Germinal center (tissue), 1 donor: Measurements from ENCODE around the gene HYAL1.
"Not testable (repeated sequence)": the region's sequence is repeated elsewhere in the genome, so short reads cannot be mapped to it uniquely, and the experiment has no call there.

Source experiments
- DNase-seq: peaks from one replicate; pipeline ENCODE4 v3.0.0; 2012; ENCODE audit warnings: mixed read lengths, low spot score

Gene HYAL1

GRCh38 chr3:50318615-50319014, 15.2 kb upstream of the HYAL1 start:
- DNase-seq, result no peak

- no peak for DNase-seq
Measured at GRCh38 chr3:50318163-50318562, 14.8 kb upstream of the HYAL1 start.

- no peak for DNase-seq
Measured at GRCh38 chr3:50317300-50317699, 13.9 kb upstream of the HYAL1 start.

GRCh38 chr3:50316657-50317242, 13.4 kb upstream of the HYAL1 start:
- no peak for DNase-seq

- no peak for DNase-seq
Measured at GRCh38 chr3:50314816-50315215, 11.4 kb upstream of the HYAL1 start.

- DNase-seq, result no peak
Measured at GRCh38 chr3:50314342-50314741, 11.0 kb upstream of the HYAL1 start.

GRCh38 chr3:50312041-50312440, 8.7 kb upstream of the HYAL1 start:
- DNase-seq, result not testable (repeated sequence)

GRCh38 chr3:50304601-50305000, 1.2 kb upstream of the HYAL1 start:
- DNase-seq, result no peak

GRCh38 chr3:50302095-50303012, 1.0 kb downstream of the HYAL1 start:
- DNase-seq, result no peak

- no peak for DNase-seq
Measured at GRCh38 chr3:50300681-50301254, 2.6 kb downstream of the HYAL1 start.

- no peak for DNase-seq
Measured at GRCh38 chr3:50299929-50300680, 3.3 kb downstream of the HYAL1 start.

- no peak for DNase-seq
Measured at GRCh38 chr3:50299638-50299928, 3.8 kb downstream of the HYAL1 start.

GRCh38 chr3:50298836-50299637, 4.3 kb downstream of the HYAL1 start, which contains the start of the genes HYAL3 and NAA80:
HYAL3 (minus strand) TSS chr3:50299405; CDS start chr3:50295602, 3,803 bp downstream.
NAA80 (minus strand) TSS chr3:50299405; CDS start chr3:50297463, 1,942 bp downstream.
- DNase-seq, result peak; percentile 99

- DNase-seq, result no peak
Measured at GRCh38 chr3:50297896-50298725, 5.3 kb downstream of the HYAL1 start.

GRCh38 chr3:50297384-50297775, 6.0 kb downstream of the HYAL1 start:
- DNase-seq, result no peak

- no peak for DNase-seq
Measured at GRCh38 chr3:50296721-50297383, 6.5 kb downstream of the HYAL1 start.

- DNase-seq, result no peak
Measured at GRCh38 chr3:50295553-50296431, 7.6 kb downstream of the HYAL1 start.

GRCh38 chr3:50294492-50295403, 8.6 kb downstream of the HYAL1 start:
- no peak for DNase-seq
